GM18499 (cell line): ENCODE measurements around the gene QSOX2.
"Not testable (repeated sequence)": the region's sequence is repeated elsewhere in the genome, so short reads cannot be mapped to it uniquely, and the experiment has no call there.

Experiments
- ATAC-seq: cut with Tn5 transposase; IDR thresholded peaks from one replicate; pipeline ENCODE4 v1.9.1; 2021; ENCODE audit warnings: moderate number of reproducible peaks; ENCODE audit not compliant: insufficient read depth, unreplicated experiment

Gene QSOX2

DNA sequence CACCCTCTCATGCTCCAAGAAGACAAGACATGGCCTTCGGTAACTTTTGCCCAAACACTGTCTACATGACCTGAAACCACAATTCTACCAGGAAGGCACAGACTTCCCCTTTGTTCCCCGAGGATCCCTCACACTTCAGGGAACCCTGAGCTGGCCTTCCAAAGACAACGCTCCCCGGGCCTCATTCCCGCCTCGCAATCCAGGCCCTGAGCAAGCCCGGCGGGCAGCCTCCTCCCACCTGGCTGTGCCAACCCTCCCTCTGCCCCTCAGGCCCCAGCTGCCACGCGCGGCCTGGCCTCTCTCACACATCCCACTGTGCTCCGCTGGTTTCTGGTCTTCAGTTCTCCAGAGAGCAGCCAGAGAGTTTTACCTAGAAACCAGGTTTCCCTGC, 7.3 kb downstream of the QSOX2 start:
- ATAC-seq: no peak

DNA sequence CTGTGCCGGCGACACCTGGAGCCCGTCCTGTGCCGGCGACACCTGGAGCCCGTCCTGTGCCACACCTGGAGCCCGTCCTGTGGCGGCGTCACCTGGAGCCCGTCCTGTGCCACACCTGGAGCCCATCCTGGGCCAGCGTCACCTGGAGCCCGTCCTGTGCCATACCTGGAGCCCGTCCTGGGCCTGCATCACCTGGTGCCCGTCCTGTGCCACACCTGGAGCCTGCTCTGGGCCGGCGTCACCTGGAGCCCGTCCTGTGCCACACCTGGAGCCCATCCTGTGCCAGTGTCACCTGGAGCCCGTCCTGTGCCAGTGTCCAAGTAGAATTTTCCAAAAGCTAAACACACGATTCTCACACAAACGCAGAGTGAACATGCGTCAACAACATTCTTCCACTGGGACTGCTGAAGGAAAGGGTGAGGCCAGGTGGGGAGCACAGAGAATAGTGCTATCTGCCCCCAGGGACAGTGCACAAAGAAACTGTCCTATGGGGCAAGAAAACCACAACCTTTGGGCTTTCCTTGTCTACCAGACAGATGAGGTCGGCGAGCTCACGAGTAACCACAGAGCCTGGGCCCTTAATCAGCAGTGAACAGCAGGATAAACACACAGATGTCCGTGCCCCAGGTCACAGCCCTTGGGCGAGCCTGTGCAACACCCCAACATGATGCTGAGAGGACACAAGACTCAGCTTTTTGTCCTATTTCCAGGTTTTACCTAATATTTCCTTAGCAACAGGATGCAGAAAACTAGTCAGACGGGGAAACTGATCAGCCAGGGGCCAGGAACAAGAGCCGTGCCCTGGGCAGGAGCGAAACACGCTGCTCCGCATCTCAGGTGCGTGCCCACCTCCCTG, 7.9 kb downstream of the QSOX2 start:
- ATAC-seq: no peak

DNA sequence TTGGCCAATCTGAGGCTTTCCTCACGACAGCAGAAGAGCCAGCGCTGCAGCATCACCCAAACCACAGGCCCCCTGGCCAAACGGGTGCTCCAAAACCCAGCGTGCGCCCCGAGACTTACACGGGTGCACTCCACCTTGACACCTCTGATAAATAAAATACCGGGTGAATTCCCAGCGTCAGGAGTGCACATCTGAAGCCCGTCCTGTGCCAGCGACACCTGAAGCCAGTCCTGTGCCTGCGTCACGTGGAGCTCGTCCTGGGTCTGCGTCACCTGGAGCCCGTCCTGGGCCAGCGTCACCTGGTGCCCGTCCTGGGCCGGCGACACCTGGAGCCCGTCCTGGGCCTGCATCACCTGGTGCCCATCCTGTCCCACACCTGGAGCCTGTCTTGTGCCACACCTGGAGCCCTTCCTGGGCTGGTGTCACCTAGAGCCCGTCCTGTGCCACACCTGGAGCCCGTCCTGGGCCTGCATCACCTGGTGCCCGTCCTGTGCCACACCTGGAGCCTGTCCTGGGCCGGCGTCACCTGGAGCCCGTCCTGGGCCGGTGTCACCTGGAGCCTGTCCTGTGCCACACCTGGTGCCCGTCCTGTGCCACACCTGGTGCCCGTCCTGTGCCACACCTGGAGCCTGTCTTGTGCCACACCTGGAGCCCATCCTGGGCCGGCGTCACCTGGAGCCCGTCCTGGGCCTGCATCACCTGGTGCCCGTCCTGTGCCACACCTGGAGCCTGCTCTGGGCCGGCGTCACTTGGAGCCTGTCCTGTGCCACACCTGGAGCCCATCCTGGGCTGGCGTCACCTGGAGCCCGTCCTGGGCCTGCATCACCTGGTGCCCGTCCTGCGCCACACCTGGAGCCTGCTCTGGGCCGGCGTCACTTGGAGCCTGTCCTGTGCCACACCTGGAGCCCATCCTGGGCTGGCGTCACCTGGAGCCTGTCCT, 8.9 kb downstream of the QSOX2 start:
- ATAC-seq: not testable (repeated sequence)

DNA sequence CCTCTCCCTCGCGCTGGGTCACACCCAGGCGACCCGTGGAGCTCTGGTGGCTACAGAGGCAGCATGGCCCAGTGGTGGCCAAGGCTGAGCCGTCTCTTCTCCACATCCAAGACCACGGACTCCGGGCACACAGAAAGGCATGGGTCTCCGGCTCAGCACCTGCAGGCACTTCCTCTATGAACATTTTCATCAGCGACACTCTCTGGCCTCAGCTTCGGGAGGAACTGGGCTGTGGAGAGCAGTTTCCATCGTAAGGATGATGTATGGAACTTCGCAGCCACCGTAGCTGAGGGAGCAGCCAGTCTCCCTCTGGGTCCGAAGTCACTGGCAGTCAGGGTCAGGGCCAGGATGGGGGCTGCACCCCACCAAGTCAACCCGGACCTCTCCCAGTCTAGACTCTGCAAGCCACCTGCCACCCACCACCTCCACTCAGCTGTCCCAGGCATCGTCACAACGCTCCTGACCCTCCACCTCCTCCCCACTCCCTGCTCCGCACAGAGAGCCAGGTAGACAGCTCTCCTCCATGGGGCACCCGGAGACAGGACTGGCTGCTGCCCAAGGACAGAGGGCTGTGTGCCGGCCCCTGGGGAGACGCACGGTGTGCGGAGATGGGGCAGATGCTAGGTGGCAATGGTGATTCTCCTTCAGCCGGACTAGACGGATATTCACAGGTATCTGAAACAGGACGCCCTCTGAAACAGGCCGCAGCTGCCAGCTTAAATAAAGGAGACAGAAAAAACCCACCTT, 9.7 kb downstream of the QSOX2 start:
- ATAC-seq: no peak

DNA sequence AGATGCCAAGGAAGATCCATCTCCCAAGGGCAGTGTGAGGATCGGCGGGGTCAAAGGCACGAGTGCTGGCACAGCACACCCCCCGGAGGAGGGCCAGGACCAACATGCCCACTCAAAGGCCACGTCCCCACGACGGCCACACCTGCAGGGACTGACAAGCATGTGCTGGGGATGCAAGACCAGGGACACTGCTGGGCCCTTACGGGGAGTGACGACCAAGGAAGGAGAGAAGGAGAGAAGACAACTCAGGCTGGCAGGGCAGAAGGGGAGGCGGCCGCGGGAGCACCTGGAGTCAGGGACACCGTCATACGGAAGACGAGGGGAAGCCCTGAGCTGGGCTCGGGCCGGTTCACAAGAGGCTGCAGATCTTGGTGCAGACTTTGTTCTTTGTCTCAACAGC, 10.4 kb downstream of the QSOX2 start:
- no peak for ATAC-seq

DNA sequence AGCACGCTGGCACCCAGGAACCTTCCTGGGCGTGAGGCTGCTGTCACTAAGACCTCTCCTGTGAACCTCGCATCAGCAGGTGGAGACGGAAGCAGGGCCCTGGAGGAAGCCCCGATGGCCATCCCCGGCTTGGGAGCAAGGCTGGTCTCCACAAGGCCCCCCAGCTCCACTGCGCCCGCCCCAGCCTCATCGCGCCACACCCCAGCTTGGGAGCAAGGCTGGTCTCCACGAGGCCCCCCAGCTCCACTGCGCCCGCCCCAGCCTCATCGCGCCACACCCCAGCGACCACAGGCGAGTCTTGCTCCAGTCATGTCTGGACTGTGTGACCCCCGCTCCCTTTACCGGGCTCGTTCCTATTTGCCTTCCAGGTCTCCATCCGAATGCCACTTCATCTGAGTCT, 11.0 kb downstream of the QSOX2 start:
- ATAC-seq: no peak

DNA sequence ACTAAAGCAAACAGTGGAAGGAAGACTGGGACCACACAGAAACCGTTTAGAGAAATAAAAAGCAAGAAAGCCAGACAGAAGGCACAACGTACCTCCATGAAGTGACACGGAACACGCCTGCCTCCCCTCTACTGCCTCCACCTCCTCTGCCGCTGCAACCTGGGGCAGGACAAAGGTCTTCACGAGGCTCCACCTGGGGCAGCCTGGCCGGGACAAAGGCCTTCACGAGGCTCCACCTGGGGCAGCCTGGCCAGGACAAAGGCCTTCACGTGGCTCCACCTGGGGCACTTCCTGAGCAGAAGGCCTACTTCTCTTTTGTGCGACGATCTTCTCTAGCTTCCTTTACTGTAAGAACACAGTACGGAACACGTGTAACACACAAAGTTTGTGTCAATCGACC, 11.7 kb downstream of the QSOX2 start:
- ATAC-seq: no peak

DNA sequence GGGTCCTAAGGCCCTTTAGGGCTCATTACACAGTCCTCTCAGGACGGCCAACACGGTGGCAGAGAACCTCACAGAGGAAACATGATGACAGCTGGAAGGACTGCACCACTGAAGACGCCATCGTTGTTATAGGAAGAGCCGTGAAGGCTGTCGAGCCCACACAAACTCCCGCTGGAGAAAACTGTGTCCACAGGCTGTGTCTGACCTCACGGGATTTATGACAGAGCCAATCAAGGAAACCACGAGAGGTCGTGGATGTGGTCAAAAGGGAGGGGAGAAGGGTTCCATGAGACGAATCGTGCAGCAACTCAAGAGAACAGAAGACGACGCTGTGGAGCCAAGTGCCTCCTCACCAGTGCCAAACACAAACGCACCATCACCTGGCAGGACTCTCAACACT, 12.2 kb downstream of the QSOX2 start:
- ATAC-seq: no peak

DNA sequence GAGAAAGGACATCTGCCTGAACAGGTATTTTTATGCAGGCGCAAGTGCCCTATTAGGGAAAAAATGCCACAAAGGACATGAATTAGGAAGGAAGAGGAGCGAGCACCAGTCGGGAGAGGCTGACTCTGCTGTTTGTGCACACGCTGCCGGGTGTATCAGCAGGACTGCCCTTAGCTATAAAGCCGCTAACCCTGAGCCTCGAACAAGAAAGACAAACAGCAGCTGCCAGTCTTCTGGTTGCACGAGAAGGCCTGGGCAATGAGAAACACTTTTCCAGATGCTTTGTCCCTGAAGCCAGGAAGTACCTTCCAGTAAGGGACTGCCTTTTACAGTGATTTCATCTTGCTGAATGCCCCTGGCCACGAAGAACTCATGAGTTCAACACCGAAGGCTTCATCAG, 12.6 kb downstream of the QSOX2 start:
- no peak for ATAC-seq

DNA sequence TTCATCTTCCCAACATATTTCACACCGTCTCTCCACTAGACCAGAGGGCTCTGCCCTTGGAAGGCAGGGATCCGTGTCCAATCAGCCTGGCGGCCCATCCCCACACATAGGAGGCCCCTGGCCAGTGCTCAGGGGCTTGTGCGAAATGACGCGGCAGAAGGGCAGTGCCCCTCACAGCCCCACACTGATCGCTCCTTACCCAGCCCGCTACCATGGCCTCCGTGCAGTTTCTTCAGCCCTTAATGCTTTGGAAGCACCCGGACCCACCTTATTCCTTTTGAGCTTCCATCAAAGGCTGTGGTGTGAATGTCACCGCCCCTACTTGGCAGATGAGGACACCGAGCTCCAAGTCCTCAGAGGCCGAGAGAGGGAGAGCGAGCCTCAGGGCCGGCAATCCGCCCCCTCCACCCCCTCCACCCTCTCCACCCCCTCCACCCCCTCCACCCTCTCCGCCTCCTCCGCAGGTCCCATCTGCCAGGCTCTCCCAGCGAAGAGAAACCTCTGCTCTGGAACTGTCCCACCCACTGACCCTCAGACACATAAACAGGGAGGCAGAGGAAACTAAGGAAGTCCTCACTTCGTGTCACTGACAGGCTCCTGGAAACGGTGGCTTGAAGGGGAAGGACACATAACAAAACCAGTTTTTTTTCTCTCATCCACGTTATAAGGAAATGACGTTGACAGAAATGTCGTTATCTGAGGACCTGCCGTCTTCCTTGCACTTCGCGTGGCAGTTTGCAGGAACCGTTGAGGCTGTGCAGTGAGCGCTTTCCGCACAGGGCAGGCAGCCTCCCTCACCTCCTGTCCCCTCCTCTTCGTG, 13.9 kb downstream of the QSOX2 start:
- ATAC-seq: no peak

DNA sequence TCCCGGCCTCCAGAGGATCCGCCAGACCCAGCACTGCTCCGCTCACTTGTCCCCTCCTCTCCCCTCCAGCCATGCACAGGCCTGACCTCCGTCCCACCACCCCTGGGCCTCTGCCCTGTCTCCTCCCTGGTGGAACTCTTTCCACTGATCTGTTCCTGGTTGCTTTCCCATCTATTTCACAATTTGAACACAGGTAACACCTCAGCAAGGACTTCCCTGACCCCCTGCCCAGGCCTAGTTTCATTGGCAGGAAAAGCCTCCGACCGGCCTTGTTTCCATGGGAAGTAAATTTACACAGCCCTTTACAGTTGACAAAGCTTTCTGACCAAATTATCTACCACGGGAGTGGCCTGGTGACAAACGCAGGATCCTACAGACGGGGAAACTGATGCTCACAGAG, 14.8 kb downstream of the QSOX2 start:
- ATAC-seq: no peak

DNA sequence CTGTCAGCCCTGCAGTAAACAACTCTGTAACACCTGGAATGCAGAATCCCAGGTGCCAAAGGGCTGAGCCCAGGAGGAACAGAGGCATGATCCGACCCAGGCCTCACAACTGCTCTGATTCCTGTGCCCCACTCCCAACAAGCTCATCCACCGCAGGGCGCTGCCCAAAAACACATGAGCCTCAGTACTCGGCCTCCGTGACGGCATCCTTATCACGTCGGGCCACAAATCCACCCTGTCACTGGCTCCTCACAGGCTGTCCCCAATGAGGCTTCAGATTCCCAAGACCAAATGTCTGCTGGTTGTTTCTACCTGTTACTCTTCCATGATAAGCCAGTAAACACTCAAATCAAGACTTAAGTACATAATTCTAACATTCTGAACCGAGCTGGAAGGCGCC, 15.2 kb downstream of the QSOX2 start:
- no peak for ATAC-seq

DNA sequence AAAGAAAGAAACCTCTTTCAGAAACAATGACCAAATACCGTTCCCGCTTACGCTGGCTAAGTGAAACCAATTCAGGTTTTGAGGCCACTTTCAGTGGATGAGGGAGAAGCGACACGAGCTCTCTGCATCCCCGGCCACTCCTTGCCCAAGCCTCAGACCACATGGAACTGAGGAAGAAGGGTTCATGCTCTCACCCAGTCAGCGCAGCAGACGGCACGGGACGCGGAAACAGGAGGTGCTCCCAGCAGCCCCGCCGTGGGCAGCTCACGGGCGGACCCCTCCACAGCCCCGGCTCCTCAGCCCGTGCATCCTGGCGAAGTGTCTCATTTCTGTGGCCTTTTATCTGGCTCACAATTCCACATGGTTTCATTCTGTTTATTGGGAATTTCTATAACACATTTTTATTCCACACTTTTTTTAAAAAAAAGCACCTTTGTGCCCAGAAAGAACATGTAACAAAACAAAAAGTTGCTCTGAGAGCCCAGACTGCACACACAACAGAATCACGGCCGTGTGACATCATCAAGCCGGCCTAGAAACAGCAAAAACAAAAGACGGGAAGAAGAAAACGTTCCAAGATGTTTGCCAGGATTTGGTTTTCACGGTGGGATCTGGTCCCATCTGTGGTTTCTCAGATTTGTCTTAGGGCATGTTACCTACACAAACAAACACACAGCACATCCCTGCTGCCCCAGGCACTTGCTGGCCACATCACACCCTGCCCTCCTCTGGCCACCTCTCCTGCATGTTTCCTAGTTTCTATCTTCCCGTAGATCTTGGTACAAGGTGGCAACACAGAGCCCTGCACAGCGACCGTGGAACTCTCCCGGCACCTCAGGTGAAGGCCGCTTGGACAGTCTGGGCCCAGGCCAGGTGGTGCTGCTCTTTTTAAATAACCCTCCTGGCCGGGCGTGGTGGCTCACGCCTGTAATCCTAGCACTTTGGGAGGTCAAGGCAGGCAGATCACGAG, 16.2 kb downstream of the QSOX2 start:
- ATAC-seq: no peak

DNA sequence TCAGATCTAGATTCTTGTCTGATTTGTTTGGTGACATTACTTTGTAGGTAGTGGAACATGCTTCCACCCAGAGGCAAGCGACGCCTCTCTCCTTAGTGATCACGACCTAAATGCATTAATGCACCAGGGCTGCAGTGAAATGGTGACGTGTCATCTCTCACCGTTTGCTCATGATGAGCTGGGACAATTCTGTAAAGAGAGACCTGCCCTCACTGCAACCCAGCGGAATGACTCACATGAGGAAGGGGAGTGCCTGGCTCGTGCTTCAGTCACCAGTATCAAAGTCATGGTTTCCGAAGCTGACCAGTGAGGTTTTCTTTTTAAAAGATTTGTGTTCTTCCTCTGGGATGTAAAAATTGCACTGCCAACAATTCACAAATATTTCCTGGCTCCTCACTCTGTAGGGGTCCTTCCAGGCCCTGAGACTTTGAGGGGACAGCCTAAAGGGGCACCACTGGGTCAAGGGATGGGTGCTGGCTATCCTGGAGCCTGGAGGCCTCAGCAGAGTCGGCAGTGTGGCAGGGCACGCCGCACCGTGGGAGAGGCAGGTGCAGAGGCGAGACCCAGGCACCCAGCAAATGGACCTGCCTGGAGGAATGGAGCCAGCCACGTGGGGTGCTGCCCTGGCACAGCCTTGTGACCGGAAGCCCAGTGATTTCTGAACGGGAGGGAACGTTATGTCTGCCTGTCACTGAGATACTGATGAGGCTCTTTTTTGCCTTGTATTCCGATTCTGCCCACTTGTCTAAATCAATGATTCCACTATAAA, 17.3 kb downstream of the QSOX2 start:
- no peak for ATAC-seq

DNA sequence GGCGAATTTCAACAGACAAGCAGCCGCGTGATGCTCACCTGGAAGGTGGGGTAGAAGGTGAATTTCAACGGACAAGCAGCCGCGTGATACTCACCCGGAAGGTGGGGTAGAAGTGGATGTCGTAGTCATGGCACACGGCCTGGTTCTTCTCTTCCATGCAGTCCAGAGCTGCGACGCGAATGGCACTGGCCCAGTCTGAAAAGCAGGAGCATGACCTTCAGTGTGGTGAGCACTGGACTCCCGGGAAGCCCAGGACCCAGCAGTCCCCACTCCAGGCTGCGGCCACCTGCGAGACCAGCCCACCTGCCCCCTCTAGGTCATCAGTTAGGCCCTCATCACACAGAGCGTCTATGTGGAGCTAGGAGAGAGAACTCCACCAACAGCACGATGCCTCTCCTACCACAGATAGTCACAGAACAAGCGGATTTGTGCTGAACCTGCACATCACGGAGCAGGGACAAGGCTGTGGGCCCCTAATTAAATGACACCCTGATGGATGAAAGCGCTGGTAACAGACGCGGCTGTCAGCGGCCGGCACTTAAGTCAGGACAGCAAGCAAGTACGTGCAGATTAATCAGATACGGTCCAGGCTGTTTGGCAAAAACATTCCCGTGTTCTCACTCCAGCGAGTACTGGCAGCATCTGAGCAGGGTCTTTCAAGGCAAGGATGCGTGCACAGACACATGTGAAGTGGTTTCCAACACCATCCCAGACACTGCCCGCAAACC, 18.8 kb downstream of the QSOX2 start:
- no peak for ATAC-seq

DNA sequence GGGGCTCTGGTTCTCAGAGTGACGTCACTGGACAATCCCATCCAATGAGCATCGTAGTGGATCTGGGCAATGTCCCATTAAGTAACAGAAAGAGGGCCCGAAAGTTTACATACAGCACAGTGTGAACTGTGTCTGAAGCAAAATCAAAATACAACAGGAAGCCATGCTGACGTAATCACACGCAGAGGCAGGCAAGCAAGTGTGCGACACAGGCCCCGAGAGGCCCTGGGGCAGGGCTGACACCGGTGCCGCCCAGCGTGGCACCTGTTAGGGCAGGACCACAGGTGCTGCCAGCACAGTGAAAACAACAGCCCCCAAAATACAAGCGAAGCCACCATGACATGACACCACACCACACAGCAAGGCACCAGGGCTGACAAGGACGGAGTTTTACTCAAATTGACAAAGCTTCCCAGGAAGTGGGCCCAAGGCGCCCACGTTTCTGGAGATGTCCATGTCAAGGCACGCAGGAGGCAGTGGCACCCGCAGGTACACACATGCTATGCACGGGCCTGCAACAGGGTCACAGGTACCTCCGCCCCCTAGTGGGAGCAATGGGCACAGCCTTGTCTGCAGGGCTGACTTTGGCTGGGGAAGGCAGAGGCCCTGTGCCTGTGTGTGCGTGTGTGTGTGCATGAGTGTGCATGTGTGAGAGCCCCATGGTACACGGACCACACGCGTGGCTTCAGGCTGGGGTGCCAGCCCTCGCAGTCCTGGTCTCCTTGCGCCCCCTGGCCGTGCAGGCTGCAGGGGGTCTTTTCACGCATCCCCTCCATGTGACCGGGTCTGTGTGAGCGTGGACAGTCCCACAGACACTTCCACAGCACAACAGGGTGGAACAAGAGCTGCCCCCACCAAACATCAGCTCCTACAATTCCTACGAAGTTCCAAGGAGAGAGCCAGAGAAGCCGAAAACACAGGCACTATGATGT, 19.6 kb downstream of the QSOX2 start:
- ATAC-seq: no peak
